ENCODE results near the gene RDX.

RDX gene

DNA sequence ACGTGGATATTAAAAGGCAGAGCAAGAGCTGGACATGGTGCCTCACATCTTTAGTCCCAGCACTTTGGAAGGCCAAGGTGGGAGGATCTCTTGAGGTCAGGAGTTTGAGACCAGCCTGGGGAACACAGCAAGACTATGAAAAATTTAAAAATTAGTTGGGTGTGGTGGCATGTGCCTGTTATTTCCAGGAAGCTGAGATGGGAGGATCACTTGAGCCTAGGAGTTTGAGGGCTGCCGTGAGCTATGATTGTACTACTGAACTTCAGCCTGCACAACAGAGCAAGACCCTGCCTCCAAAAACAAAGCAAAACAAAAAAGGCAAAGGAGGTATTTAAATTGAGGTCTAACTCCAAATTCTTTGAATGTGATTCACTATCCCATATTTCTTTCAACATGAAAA lies 23.5 kb downstream of the RDX start:
- DNase-seq (ENCODE audit: low read depth) = no peak
- TF ChIP-seq, protein P1, sequence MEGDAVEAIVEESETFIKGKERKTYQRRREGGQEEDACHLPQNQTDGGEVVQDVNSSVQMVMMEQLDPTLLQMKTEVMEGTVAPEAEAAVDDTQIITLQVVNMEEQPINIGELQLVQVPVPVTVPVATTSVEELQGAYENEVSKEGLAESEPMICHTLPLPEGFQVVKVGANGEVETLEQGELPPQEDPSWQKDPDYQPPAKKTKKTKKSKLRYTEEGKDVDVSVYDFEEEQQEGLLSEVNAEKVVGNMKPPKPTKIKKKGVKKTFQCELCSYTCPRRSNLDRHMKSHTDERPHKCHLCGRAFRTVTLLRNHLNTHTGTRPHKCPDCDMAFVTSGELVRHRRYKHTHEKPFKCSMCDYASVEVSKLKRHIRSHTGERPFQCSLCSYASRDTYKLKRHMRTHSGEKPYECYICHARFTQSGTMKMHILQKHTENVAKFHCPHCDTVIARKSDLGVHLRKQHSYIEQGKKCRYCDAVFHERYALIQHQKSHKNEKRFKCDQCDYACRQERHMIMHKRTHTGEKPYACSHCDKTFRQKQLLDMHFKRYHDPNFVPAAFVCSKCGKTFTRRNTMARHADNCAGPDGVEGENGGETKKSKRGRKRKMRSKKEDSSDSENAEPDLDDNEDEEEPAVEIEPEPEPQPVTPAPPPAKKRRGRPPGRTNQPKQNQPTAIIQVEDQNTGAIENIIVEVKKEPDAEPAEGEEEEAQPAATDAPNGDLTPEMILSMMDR (conservative IDR thresholded peaks at IDR 0.05; ENCODE audit: control insufficient read depth, insufficient read depth, low read depth, low read length) = no peak
- no peak overlapping the region for H3K4me3 ChIP-seq (ENCODE audit: control insufficient read depth, low read depth, low read length)

DNA sequence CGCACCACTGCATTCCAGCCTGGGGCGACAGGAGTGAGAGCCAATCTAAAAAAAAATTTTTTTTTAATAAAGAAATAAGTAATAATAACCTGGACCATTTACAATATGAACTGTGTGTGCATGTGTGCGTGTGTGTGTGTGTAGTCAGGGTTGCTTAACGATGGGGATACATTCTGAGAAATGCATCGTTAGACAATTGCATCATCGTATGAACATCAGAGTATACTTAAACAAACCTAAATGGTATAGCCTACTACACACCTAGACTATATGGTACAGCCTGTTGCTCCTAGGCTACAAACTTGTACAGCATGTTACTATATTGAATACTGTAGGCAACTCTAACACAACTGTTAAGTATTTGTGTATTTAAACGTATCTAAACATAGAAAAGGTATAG lies 26.4 kb downstream of the RDX start:
- DNase-seq (ENCODE audit: low read depth) = no peak
- TF ChIP-seq, protein P1 (conservative IDR thresholded peaks at IDR 0.05; ENCODE audit: control insufficient read depth, insufficient read depth, low read depth, low read length) = no peak
- no peak overlapping the region for H3K4me3 ChIP-seq (ENCODE audit: control insufficient read depth, low read depth, low read length)

DNA sequence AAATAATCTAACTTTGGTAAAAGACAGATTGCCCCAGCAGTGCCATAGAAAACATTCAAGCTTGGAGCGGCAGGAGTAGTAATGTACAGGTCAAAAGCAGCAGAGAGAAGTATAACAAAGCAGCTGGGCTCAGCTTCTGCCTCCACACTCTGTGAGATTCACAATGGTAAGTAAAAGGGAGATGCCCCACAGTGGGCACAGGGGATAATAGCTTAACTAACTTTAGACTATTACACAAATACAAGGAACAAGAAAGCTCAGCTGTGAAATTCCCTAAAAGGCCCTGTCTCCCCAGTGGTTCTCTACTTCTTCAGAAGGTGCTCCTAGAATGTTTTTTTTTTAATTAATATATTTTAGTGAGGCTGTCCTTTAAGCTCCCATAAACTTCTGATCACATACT lies 28.0 kb downstream of the RDX start:
- DNase-seq (ENCODE audit: low read depth) = no peak
- H3K4me3 ChIP-seq (ENCODE audit: control insufficient read depth, low read depth, low read length) = no peak overlapping the region
- TF ChIP-seq, protein P1 (conservative IDR thresholded peaks at IDR 0.05; ENCODE audit: control insufficient read depth, insufficient read depth, low read depth, low read length) = no peak

DNA sequence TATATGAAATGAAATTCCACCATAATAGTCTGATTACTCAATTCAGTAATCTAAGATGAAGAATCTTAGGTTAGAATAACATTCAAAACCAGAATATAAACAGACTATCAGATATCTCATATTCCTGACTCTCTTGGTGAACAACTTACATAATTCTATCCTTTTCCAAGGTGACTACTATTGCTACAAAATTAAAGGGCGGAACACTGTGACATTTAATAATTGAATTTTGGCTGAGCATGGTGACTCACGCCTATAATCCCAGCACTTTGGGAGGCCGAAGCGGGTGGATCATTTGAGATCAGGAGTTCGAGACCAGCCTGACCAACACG lies 34.4 kb downstream of the RDX start:
- TF ChIP-seq, protein P1 (conservative IDR thresholded peaks at IDR 0.05; ENCODE audit: control insufficient read depth, insufficient read depth, low read depth, low read length) = no peak
- DNase-seq (ENCODE audit: low read depth) = no peak
- no peak overlapping the region for H3K4me3 ChIP-seq (ENCODE audit: control insufficient read depth, low read depth, low read length)

DNA sequence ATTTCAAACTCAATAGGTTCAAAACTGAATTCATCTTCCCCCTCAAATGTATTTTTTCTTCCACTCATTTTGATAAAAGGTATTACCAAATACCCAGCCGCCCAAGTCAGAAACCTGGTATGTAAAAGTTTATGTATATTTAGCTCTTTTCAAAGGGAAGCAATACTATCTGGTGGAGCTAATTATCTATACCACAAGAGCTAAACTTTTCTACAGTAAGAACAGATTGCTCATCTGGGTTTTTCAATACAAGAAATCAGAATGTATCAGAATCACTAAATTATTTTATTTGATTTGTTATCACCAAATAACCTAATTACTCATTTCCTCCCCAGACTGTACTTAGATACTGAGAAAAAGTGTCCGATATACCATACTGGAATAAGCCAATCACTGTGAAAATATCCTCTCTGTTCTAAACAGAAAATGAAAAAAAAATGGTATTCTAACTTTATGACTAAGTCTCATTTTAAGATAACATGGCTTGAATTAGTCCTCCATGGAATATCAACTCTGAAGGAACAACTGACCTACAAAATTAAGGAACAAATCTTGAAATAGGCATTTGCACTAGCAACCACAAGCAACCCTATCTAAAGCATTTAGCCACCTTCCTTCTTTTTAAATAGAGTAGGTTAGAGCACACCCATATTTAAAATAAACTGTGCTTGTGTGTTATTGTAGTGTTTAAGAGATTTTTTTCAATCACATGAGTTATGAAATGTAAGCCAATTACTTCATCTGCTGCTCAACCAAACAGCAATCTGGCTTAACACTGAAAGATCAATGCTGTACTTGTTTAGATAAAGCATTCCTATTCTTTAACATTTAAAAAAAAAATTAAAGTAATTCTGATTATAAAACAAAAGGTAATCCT lies 35.0 kb downstream of the RDX start:
- no peak for DNase-seq (ENCODE audit: low read depth)
- H3K4me3 ChIP-seq (ENCODE audit: control insufficient read depth, low read depth, low read length) = no peak overlapping the region
- TF ChIP-seq, protein P1 (conservative IDR thresholded peaks at IDR 0.05; ENCODE audit: control insufficient read depth, insufficient read depth, low read depth, low read length) = no peak

DNA sequence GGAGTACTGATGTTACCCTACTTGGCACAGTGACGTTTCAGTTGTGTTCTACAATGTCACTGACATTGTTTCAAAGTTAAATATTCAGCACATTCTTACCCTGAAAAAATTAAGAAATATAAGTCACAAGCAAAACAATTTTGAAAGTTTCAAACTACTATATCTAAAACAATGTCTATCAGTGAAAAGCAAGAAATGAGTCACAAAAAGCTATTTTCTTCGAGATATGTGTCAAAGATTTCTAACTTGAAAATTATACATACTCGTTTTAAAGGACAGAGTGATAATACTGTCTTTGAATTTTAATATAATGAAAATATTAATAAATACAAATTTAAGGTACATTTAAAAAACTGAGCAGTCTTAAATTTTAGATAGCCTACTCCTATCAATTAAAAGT lies 42.9 kb downstream of the RDX start:
- no peak for DNase-seq (ENCODE audit: low read depth)
- no peak overlapping the region for H3K4me3 ChIP-seq (ENCODE audit: control insufficient read depth, low read depth, low read length)
- TF ChIP-seq, protein P1 (conservative IDR thresholded peaks at IDR 0.05; ENCODE audit: control insufficient read depth, insufficient read depth, low read depth, low read length) = no peak
